Adrenal gland (tissue), 12 donors: ENCODE measurements around the gene ATAD3B. TPM values are rescaled to one million over a fixed set of nuclear protein-coding genes. Genes with fewer than 3 reads are reported as not detected.

Experiments used
- DNase-seq, 7 donors: peaks; one replicate each; pipeline ENCODE4 v3.0.0-alpha.2; 2019 to 2020
- H3K27ac ChIP-seq, 5 donors: fragments of 200-600 bp; sonication (generic) in 4 of 5; 1 replicate in 3 of 5; 2 replicates in 2 of 5; pipeline versions ENCODE4 v1.5.1 to v1.8.0; 2016 to 2020; ENCODE audit warnings: mild to moderate bottlenecking in 1 of 5
- H3K27me3 ChIP-seq: fragments of 200-600 bp; 2 replicates; pipeline ENCODE4 v1.8.0; 2021
- H3K36me3 ChIP-seq, 2 donors: fragments of 200-600 bp; replicated peaks in 1 of 2; 1 replicate in 1 of 2; 2 replicates in 1 of 2; pipeline versions ENCODE4 v1.5.1 to v1.8.0; 2018 to 2022
- H3K4me1 ChIP-seq, 2 donors: fragments of 200-600 bp; replicated peaks in 1 of 2; 1 replicate in 1 of 2; 2 replicates in 1 of 2; pipeline versions ENCODE4 v1.5.1 to v1.8.0; 2018 to 2021
- H3K4me3 ChIP-seq, 4 donors: fragments of 200-600 bp; sonication (generic) in 3 of 4; one replicate each; pipeline ENCODE4 v1.5.1; 2016 to 2018
- H3K9me3 ChIP-seq, 3 donors: fragments of 200-600 bp; sonication (generic) in 1 of 3; replicated peaks in 1 of 3; 1 replicate in 2 of 3; 2 replicates in 1 of 3; pipeline versions ENCODE4 v1.5.1 to v1.8.0; 2016 to 2021
- POLR2A ChIP-seq, 2 donors: fragments of 450-650 bp; IDR thresholded peaks; one replicate each; pipeline ENCODE4 v1.6.1; 2017; ENCODE audit warnings: antibody characterized with exemption in 2 of 2, mild to moderate bottlenecking in 2 of 2, moderate library complexity in 1 of 2
- WGBS, 4 donors: extraction: QIAGEN DNeasy Blood & Tissue Kit in 2 of 4; methylation state at CpG; one replicate each; pipeline versions ENCODE4 v1.1.5 to v1.1.7; 2013 to 2017; 5-methylcytosine and 5-hydroxymethylcytosine counted together
- intact Hi-C, 2 donors: fragments of 100-400 bp; cut with DNase I; formaldehyde crosslinking; loops; one replicate each; pipeline versions ENCODE4 v1.14.1 to v1.15.0; 2022 to 2023
- polyA plus RNA-seq, 3 donors: library from polyadenylated mRNA; stranded (reverse); fragments of 200-250 nt in 2 of 3; fragments of 350-450 nt in 1 of 3; fragmentation: Illumina TruSeq in 1 of 3; extraction: RNeasy Lipid Tissue Mini Kit (QIAGEN cat#74804) in 1 of 3; gene quantifications; one replicate each; pipeline ENCODE4 v1.2.3, GENCODE V29; 2013 to 2014
- total RNA-seq, 9 donors: library from RNA; depleted of rRNA in 4 of 9; stranded (reverse); fragments of >200 nt in 4 of 9; fragments of 120-200 nt in 1 of 9; fragmentation: NEBNext Ultra II Directional in 1 of 9; extraction: Animal tissue kit (Norgen Biotek cat#: 25700) in 1 of 9; gene quantifications; one replicate each; pipeline versions ENCODE4 v1.1.0 to v1.2.4, GENCODE V29; 2013 to 2023
- TF ChIP-seq, protein P1 (sequence below), 6 experiments: fragments of 450-650 bp in 4 of 6; fragments of 200-600 bp in 2 of 6; sonication (generic) in 1 of 6; IDR thresholded peaks; 1 replicate in 5 of 6; 2 replicates in 1 of 6; pipeline versions ENCODE4 v1.5.1 to v1.8.0; 2016 to 2021; ENCODE audit warnings: antibody characterized with exemption in 6 of 6, mild to moderate bottlenecking in 2 of 6, moderate library complexity in 1 of 6
- donor health status: healthy with polysubstance abuse.
- donor health status: Bipolar disorder and iron deficiency.
- donor health status: DM: yes; HTN: yes; CAD: no.
- donor health status: DM: no; HTN: no; CAD: no.
- donor health status: DM: no; HTN: no; CAD: no.
- donor health status: DM: yes; HTN: yes; CAD: no.

ATAD3B gene
- total and polyA plus RNA-seq, 12 donors, result 5.3 to 109 (median 13.3) TPM

GRCh38 chr1:1535201-1536018 lies 63.8 kb downstream of the ATAD3B start:
- Histone ChIP-seq H3K36me3 (no peaks in the 10 kb centered on the region), H3K9me3 (no peaks in the 10 kb centered on the region), H3K27ac (no peak overlapping the region), H3K4me1 (peaks cover 5 to 7% of the 10 kb centered on the region in 2 donors), H3K4me3 (no peak overlapping the region), H3K27me3 (no peaks in the 10 kb centered on the region)
- no peak for TF ChIP-seq POLR2A (IDR thresholded peaks at IDR 0.05)
- TF ChIP-seq, protein P1, sequence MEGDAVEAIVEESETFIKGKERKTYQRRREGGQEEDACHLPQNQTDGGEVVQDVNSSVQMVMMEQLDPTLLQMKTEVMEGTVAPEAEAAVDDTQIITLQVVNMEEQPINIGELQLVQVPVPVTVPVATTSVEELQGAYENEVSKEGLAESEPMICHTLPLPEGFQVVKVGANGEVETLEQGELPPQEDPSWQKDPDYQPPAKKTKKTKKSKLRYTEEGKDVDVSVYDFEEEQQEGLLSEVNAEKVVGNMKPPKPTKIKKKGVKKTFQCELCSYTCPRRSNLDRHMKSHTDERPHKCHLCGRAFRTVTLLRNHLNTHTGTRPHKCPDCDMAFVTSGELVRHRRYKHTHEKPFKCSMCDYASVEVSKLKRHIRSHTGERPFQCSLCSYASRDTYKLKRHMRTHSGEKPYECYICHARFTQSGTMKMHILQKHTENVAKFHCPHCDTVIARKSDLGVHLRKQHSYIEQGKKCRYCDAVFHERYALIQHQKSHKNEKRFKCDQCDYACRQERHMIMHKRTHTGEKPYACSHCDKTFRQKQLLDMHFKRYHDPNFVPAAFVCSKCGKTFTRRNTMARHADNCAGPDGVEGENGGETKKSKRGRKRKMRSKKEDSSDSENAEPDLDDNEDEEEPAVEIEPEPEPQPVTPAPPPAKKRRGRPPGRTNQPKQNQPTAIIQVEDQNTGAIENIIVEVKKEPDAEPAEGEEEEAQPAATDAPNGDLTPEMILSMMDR (IDR thresholded peaks at IDR 0.05), result no peak
- no peak for DNase-seq
- WGBS, 4 donors, result 92 to 98% (median 94%) methylated on average over 8 to 66 of the region's 66 CpGs
- intact Hi-C loops, result no loop called here

DNA sequence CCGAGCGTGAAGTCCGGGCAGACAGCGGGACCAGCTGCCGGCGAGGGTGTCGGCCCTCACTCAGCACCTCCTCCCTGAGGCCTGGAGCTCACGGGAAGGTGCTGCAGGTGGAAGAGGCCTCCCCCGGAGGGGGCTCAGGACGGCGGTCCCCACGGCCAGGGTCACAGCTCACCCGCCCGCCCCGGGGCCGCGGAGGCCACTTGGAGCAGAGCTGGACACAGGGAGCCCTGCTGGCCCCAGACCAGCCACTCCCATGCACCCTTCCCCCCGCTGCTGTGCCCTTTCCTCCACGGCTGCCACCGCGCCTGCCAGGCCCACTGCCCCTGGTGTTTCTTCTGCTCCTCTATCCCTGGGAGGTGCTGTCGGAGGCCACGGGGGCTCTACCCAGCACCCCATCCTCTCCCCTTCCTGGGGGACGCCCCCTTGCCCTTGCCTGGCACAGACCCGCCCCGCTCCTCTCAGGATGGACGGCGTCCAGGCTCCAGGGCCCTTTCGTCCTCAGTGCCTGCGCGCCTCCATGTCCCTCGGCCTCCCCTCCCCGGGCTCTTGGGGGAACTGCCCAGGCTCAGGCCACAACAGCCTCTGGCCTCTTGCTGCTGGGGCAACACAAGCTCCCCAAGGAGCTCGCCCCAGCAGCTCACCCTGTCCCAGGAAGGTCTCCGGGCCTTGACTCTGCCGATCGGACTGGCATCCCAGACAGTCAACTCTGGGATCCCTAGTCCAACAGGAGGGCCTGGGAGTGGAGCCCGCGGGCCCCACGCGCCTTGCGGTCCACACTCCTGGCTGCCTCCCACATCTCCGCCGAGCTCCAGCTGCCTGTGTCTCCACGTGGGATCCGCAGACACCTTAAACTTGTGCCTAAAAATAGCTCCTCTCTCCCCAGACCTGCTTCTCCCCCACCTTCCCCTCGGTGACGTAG lies 64.7 kb downstream of the ATAD3B start:
- peaks cover 10 to 12% of the 10 kb centered on the region in 2 donors for H3K4me1 ChIP-seq
- no peak for DNase-seq

DNA sequence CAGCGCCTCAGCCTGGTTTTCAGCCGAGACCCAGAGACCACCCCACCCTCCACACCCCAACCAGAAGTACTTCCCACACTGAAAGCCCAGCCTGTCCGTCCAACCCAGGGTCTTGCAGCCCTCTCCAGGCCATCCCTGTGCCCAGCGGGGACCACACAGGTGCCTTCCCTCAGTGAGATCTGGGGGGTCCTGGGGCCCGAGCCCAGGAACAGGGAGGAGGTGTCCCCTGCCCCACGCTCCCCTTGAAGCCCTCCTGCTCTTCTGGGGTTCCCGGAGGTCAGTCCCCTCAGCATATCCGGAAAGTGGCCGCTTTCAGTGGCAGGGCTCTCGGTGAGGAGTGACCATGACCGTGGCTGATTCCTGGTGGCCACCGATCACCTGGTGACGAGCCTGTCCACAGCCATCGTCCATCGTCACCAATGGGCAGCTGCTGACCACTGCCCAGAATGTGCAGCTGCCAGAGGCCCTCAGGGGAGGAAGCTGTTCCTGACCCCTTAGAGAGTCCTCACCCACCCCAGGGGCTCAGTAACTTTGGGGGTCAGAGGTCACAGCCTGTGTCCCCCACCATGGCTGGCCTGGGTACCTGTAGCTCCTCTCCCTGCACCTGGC lies 65.5 kb downstream of the ATAD3B start:
- no peak for TF ChIP-seq POLR2A (IDR thresholded peaks at IDR 0.05)
- TF ChIP-seq, protein P1 (IDR thresholded peaks at IDR 0.05), result no peak
- Histone ChIP-seq H3K4me1 (peaks cover 10 to 12% of the 10 kb centered on the region in 2 donors), H3K27me3 (no peaks in the 10 kb centered on the region), H3K4me3 (no peak overlapping the region), H3K9me3 (no peaks in the 10 kb centered on the region), H3K27ac (no peak overlapping the region), H3K36me3 (peaks cover 0 to 3% of the 10 kb centered on the region in 2 donors)
- intact Hi-C loops, result no loop called here
- WGBS, 4 donors, result 87 to 95% (median 92%) methylated on average over 2 to 15 of the region's 15 CpGs
- no peak for DNase-seq

More for the DNA sequence above, 64.7 kb downstream of the ATAD3B start:
- TF ChIP-seq, protein P1 (IDR thresholded peaks at IDR 0.05), result no peak
- TF ChIP-seq POLR2A (IDR thresholded peaks at IDR 0.05), result no peak
- Histone ChIP-seq H3K4me3 (no peak overlapping the region), H3K27me3 (no peaks in the 10 kb centered on the region), H3K27ac (no peak overlapping the region), H3K36me3 (no peaks in the 10 kb centered on the region), H3K9me3 (no peaks in the 10 kb centered on the region)
- intact Hi-C loops, result no loop called here
- WGBS, 4 donors, result 85 to 96% (median 90%) methylated on average over 16 to 48 of the region's 48 CpGs
